GM21360 (cell line): ENCODE data around the gene LHX5.

ENCODE experiments used
- ATAC-seq: cut with Tn5 transposase; IDR thresholded peaks from one replicate; pipeline ENCODE4 v1.9.1; 2021; ENCODE audit warnings: mild to moderate bottlenecking, moderate library complexity; ENCODE audit not compliant: unreplicated experiment

LHX5 gene

DNA sequence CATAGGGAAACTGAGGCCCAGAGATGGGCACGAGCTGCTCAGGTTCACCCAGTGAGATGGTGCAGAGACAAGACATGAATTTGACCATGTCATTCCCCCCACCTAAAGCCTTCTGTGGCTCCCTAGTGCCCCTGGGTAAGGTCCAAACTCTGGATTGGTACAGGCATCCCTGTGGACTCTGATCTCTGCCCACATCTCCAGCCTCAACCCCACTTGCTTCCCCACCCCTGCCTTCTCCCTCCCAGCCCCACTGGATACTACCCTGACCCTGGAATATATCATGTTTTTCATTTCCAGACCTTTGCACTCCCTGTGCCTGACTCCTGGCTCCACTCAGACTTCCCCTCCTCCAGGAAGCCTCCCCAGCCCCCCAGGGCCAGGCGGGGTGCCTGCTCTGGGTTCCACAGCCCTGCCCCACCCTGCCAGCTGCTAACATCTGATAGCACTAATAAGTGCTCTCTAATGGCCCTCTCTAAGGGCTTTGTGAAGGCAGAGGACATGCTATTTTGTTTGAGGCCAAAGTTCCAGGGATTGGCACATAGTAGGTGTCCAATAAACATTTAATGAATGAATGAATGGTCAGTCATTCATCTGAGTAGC is 50.6 kb downstream of the LHX5 start:
- no peak for ATAC-seq

DNA sequence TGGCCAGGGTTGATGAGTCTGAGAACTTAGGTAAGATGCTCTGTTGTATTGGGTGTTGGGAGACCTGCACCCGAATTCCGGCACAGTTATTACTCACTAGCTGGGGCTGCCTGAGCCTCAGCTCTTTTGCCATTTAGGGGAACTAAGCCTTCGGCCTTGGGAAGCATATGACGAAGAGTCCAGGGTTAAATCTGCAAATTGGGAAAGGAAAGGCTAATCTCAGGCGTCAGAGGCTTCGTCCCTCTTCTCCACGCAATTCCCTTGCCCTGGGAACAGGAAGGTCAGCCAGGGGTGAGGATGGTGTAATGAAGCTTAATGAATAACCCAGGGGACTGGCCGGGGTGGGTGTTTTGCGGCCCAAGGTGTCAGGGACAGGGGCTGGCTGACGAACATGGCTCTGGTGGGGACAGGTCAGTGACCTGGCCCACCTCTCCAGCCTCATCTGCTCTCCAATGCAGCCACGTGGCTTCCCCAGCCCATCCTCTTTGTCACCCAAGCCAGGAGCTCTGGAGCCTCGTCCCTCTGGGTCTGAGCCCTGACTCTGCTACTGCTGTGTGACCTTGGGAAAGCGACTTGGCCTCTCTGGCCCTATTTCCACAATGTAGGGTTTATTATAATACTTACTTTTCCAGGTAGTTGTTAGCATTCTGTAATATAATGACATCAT is 53.3 kb downstream of the LHX5 start:
- ATAC-seq: no peak

DNA sequence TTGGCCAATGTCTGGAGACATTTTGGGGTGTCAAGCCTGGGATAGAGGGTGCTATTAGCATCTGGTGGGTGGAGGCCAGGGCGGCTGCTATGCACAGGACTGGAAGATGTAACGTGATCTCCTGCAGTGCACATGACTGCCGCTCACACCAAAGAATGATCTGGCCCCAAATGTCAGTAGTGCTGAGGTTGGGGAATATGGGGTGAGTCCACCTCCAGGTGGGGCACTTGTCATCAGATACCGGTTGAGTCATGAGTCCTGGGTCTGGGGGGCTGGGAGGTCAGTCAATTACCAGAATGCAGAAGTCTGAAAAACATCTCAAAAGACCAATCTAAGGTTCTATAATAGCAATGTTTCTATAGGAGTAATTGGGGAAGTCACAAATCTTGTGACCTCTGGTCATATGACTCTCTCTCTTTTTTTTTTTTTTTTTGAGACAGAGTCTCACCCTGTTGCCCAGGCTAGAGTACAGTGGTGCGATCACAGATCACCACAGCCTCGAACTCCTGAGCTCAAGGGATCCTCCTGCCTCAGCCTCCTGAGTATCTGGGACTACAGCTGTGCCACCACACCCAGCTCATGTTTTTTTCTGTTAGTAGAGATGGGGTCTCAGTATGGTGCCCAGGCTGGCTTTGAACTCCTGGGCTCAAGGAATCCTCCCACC is 55.4 kb downstream of the LHX5 start:
- no peak for ATAC-seq

GRCh38 chr12:113414519-113415038 is 57.1 kb downstream of the LHX5 start:
- no peak for ATAC-seq

DNA sequence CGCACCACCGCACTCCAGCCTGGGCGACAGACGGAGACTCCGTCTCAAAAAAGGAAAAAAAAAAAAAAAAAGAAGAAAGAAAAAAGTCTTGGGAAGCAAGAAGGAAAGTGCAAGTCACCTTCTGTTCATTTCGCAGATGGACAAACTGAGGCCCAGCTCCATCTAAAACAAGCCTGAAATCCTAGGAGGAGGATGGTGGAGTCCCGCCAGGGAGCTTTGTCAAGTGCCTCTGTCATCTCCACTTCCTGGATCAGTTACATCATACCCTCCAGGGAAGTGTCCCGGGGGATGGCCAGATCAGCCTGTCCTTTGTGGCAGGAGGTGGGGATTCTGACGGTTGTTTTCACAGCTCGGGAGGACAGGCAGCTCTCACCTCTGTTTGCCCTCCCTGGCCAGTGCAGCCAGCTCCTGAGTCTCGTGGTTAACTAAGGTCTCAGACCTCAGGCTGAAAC is 58.2 kb downstream of the LHX5 start:
- ATAC-seq: no peak
